ENCODE measurements around the gene RPS6KA2.

DNA sequence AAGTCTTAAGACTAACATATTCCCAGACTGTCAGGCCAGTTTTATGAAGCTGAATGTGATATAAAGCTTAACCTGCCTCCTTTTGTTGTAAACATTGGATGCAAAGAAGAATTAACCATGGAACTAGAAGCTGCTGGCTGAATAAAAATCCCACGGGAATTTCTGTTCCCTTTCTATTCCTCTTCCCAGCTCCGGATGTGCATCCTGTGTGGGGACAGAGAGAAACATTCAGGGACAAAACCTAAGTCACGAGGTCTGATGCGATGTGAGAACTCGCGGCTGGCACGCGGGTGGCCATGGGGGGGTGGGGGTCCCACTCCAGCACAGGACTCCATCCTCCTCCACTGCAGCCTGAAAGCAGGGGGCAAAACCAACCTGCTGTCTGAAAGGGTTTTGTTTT, 72.7 kb downstream of the RPS6KA2 start:
- TF ChIP-seq, protein P1, sequence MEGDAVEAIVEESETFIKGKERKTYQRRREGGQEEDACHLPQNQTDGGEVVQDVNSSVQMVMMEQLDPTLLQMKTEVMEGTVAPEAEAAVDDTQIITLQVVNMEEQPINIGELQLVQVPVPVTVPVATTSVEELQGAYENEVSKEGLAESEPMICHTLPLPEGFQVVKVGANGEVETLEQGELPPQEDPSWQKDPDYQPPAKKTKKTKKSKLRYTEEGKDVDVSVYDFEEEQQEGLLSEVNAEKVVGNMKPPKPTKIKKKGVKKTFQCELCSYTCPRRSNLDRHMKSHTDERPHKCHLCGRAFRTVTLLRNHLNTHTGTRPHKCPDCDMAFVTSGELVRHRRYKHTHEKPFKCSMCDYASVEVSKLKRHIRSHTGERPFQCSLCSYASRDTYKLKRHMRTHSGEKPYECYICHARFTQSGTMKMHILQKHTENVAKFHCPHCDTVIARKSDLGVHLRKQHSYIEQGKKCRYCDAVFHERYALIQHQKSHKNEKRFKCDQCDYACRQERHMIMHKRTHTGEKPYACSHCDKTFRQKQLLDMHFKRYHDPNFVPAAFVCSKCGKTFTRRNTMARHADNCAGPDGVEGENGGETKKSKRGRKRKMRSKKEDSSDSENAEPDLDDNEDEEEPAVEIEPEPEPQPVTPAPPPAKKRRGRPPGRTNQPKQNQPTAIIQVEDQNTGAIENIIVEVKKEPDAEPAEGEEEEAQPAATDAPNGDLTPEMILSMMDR (IDR thresholded peaks at IDR 0.05), result no peak
- no peak for TF ChIP-seq POLR2A (IDR thresholded peaks at IDR 0.05)
